Neural crest cell (in vitro differentiated cells): Measurements from ENCODE around the gene OOSP4A. TPM values are rescaled to one million over a fixed set of nuclear protein-coding genes. Genes with fewer than 3 reads are reported as not detected.

Experiments
- DNase-seq: peaks from one replicate; pipeline ENCODE4 v3.0.0; 2021; ENCODE audit warnings: low read depth, mixed read lengths, low spot score
- H3K27ac Mint-ChIP-seq: one replicate; pipeline ENCODE4 v1.8.0; 2021; ENCODE audit warnings: mild to moderate bottlenecking, mixed read lengths; ENCODE audit not compliant: unreplicated experiment
- H3K27me3 Mint-ChIP-seq: 2 replicates; pipeline ENCODE4 v1.8.0; 2021; ENCODE audit warnings: low read depth, mild to moderate bottlenecking, mixed read lengths
- H3K36me3 Mint-ChIP-seq: 2 replicates; pipeline ENCODE4 v1.8.0; 2021; ENCODE audit warnings: low read depth, mild to moderate bottlenecking, mixed read lengths
- H3K4me1 Mint-ChIP-seq: 2 replicates; pipeline ENCODE4 v1.8.0; 2021; ENCODE audit warnings: mixed read lengths
- H3K4me3 Mint-ChIP-seq: one replicate; pipeline ENCODE4 v1.8.0; 2021; ENCODE audit warnings: mild to moderate bottlenecking, mixed read lengths
- H3K9me3 Mint-ChIP-seq: 2 replicates; pipeline ENCODE4 v1.8.0; 2021; ENCODE audit warnings: mixed read lengths
- CTCF ChIP-seq: fragments of 200-600 bp; sonication (generic); conservative IDR thresholded peaks from 2 replicates; pipeline ENCODE4 v1.5.0; 2021; ENCODE audit warnings: antibody characterized with exemption, mild to moderate bottlenecking
- total RNA-seq: library from RNA; stranded (reverse); gene quantifications from 2 replicates; pipeline ENCODE4 v1.2.1, GENCODE V29; 2021

OOSP4A gene
- total RNA-seq, 1 donor from 2014 or later: not detected

- H3K36me3 Mint-ChIP-seq: no peaks in the 10 kb centered on the region
- H3K27ac Mint-ChIP-seq: no peak overlapping the region
- no peaks in the 10 kb centered on the region for H3K9me3 Mint-ChIP-seq
- no peaks in the 10 kb centered on the region for H3K4me1 Mint-ChIP-seq
- H3K27me3 Mint-ChIP-seq: peaks cover 4% of the 10 kb centered on the region
- DNase-seq: no peak
- H3K4me3 Mint-ChIP-seq: no peak overlapping the region
- no peak for TF ChIP-seq CTCF
Observed at GRCh38 chr11:59962107-59962482, 1.7 kb upstream of the OOSP4A start.

GRCh38 chr11:59965424-59965823, 1.6 kb downstream of the OOSP4A start:
- no peak for TF ChIP-seq CTCF
- Mint-ChIP-seq H3K4me1 (no peaks in the 10 kb centered on the region), H3K27me3 (peaks cover 4% of the 10 kb centered on the region), H3K9me3 (no peaks in the 10 kb centered on the region), H3K36me3 (no peaks in the 10 kb centered on the region), H3K4me3 (no peak overlapping the region), H3K27ac (no peak overlapping the region)
- no peak for DNase-seq

GRCh38 chr11:59966201-59966600, 2.4 kb downstream of the OOSP4A start:
- no peak for TF ChIP-seq CTCF
- H3K36me3 Mint-ChIP-seq: no peaks in the 10 kb centered on the region
- no peaks in the 10 kb centered on the region for H3K9me3 Mint-ChIP-seq
- H3K27ac Mint-ChIP-seq: no peak overlapping the region
- DNase-seq: no peak
- peaks cover 4% of the 10 kb centered on the region for H3K27me3 Mint-ChIP-seq
- H3K4me1 Mint-ChIP-seq: no peaks in the 10 kb centered on the region
- H3K4me3 Mint-ChIP-seq: no peak overlapping the region

- H3K9me3 Mint-ChIP-seq: no peaks in the 10 kb centered on the region
- no peak for TF ChIP-seq CTCF
- no peak overlapping the region for H3K4me3 Mint-ChIP-seq
- no peaks in the 10 kb centered on the region for H3K36me3 Mint-ChIP-seq
- peaks cover 2% of the 10 kb centered on the region for H3K27me3 Mint-ChIP-seq
- H3K4me1 Mint-ChIP-seq: no peaks in the 10 kb centered on the region
- DNase-seq: no peak
- H3K27ac Mint-ChIP-seq: no peak overlapping the region
Observed at GRCh38 chr11:59967677-59968394, 4.0 kb downstream of the OOSP4A start.

- Mint-ChIP-seq H3K36me3 (no peaks in the 10 kb centered on the region), H3K27me3 (peaks cover 2% of the 10 kb centered on the region), H3K4me3 (no peak overlapping the region), H3K27ac (no peak overlapping the region), H3K9me3 (no peaks in the 10 kb centered on the region), H3K4me1 (no peaks in the 10 kb centered on the region)
- no peak for DNase-seq
- no peak for TF ChIP-seq CTCF
Observed at GRCh38 chr11:59968395-59968783, 4.6 kb downstream of the OOSP4A start.
